Measurements from ENCODE around the gene RNU6-8. TPM values are rescaled to one million over a fixed set of nuclear protein-coding genes. Genes with fewer than 3 reads are reported as not detected.

The RNU6-8 gene
- total RNA-seq, 1 donor from 2014 or later: not detected

DNA sequence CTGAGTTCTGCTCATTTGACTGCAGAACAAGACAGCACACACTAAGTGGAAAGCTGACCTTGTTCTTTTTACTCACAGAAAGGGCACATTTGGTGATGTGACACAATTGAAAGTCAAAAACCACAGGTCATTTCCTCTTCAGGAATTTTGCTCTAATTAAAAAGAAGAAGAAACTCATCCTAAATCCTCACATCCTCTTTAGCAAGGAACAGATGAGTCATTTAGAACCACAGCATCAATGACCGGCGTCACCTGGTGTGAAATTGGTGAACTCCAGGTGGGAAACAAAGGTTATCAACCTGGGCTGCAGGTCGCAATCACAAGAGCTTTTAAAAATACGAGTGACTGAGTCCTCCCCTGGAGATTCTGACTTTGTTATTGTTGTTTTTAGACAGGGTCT, 2.9 kb upstream of the RNU6-8 start:
- FAIRE-seq: no peak
- no peak for DNase-seq (ENCODE audit: low spot score in 2 of 2)

DNA sequence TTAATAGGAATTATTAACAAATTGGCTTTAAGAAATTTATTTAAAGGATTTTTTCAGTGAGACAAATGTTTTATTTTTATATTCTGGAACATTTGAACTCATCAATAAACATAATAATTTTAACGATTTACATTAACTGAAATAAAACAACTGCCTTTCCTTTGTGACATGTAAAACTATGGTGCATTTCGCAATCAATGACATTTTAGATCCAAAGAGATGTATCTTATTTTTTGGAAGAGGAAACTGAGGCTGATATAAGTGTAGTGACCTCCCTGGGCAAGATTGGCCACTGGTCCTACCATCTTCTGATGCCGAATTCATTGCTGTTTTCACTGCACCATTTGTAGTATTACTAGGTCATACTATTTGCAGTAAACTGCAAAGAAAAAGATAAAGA, 2.5 kb upstream of the RNU6-8 start:
- no peak for FAIRE-seq

DNA sequence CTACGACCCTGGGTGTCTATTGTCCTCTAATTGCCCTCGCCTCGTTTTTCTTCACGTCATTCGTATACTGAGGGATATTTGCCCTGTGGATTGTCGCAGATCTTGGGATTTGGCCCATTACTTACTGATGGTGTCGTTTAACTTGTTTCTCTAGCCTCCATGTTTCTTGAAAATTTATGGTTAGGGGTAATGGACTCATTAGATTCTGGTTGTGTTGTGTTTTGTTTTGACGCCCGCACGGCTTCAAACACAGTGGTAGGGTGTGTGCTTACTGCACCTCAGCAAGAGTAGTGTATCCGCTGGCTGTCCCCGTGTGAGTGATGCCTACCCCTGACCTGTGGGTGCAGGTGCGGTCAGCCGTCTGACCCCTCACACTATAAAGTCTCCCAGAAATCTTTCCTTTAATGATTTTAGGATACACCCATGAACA, 874 bp upstream of the RNU6-8 start:
- FAIRE-seq: no peak
- no peak for DNase-seq (ENCODE audit: low spot score in 2 of 2)

More for the DNA sequence above, 2.5 kb upstream of the RNU6-8 start:
- DNase-seq (ENCODE audit: low spot score in 2 of 2): no peak

DNA sequence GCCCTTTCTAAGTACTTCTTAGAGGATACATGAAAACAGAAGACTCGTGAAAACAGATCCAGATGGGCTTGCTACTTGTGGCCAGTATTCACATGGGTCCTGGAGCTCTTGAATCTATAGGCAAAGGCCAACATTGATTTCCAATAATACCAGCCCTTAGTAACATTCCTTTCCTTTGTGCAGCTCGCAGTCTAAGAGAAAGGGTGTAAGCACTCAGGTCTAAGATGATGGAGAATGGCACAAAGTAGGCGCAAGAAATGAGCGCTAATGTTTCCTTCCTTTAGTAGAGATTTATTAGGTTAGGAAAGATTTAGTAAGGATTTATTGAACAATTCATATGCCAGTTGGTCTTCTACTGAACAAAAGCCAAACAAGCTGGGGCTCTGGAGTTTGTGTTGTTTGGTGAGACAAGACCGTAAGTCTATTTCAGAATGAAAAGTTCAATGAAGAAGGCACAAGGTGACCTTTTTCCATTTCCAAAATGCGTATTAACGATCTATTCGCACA, 525 bp downstream of the RNU6-8 start:
- DNase-seq (ENCODE audit: low spot score in 2 of 2) (no peak), FAIRE-seq (no peak)

DNA sequence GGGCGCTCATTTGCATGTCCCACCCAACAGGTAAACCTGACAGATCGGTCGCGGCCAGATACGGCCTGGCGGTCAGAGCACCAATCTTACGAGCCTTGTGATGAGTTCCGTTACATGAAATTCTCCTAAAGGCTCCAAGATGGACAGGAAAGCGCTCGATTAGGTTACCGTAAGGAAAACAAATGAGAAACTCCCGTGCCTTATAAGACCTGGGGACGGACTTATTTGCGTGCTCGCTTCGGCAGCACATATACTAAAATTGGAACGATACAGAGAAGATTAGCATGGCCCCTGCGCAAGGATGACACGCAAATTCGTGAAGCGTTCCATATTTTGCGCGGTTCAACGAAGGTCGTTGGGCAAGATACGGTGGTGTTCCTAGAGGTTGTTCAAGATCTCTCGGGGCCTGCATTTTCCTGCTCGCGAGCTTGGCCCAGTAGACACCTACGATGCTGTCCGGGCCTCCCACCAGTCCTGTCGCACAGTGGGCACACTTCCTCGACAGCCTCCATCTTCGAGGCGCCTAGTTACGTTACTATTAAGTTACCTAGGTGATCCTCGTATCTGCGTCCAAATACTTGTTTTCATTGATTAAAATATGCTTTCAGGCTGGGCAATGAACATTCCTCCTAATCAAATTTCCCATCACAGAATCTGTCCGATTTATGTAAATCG, 1.1 kb downstream of the RNU6-8 start, which contains the start of gene RNU6-7:
TSS of gene RNU6-7 (plus strand) at position 230 of the 675 bp plus-strand sequence.
- DNase-seq (ENCODE audit: low spot score in 2 of 2): no peak
- no peak for FAIRE-seq

DNA sequence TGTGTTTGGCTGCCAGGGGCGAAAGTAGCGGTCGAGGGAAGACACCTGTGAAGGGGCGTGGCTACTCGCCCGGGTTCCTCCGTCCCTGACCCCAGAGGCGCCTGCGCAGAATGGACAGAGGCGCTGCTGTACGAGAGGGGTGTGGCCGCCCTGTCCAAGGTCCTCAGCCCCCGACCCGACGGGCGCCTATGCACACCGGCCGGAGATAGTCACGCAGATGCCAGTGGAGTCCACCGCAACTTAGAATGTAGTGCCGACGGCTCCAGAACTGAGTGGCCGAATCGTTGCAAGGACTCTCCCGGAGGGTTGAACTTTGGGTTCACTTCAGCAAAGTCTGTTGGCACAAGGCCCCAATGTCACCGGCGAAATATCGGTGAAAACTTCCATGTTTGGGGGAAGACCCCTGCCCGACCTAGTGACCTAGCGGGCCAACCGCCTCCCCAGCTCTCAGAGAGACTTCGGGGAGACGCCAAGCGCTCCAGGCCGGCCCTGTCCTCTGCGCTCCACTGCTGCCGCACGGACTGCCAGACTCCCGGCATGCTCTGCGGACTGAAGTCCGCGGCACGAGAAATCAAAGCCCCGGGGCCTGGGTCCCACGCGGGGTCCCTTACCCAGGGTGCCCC, 1.8 kb downstream of the RNU6-8 start:
- FAIRE-seq: no peak
- no peak for DNase-seq (ENCODE audit: low spot score in 2 of 2)

DNA sequence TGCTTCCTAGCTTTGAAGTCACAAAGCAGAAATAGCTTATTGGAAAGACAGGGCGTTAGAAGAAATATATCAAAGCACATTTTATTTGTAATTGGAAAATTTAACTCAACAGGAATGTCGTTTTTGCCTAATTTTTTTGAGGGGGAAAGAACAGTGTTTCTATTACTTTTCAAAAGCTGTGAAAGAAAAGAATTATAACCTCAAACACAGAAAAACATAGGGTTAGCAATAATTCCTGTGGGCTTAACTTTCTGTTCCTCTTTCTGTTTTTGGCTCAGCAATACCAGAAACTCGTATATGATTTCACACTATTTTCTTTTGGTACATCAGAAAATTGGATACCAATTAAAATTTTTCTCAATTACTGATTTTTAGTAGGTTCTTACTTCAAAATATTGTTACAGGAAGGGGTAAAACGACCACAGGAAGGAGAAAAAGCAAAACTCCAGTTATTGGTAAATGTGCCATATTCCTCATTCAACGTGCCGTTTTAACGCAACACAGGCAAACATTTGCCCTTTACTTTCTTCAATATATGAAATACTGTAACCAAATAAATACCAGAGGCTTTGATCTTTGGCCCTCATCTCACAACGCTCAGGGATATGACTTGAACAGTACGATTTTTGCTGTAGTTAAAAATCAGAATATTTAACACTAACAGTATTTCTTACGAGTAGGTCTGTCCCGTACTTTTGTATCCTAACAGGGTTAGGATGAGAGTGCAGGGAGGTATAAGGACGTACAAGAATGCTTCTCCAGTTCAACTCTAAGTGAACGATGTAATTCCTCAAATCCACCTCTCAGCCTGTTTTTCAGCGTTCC, 2.5 kb downstream of the RNU6-8 start:
- DNase-seq (ENCODE audit: low spot score in 2 of 2): no peak
- no peak for FAIRE-seq

DNA sequence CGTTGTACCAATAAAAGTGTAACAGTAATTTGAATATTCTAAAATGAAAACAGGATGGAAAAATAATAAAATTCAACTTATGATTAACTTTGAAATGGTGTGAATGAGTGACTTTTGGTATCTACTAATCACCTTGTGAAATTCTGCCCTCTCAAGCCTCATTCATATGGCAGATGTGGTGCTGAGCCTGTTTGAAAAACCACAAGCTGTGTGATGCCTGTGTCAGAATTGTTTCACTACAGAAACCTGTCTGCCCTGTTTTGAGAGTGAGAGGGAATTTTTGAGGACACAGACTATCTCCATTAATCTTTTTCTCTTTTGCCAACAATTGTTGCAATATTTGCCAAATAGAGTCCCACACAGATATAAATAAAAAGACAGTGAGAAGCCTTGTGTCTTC, 5.2 kb downstream of the RNU6-8 start:
- DNase-seq (ENCODE audit: low spot score in 2 of 2): no peak
- no peak for FAIRE-seq

DNA sequence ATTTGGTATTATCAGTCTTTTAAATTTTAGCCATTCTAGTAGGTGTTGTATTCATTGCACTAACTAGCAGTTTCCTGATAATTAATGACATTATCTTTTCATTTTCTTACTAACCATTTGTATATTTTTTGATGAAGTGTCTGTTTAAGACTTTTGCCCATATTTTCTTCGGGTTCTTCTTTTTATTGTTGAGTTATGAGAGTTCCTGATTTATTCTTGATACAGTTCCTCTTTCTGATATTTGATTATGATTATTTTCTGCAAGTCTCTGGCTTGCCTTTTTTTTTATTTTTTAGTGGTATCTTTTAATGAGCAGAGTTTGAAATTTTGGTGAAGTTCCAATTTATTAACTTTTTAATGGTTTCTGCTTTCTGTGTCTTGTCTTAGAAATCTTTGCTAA, 7.4 kb downstream of the RNU6-8 start:
- FAIRE-seq (no peak), DNase-seq (ENCODE audit: low spot score in 2 of 2) (no peak)

DNA sequence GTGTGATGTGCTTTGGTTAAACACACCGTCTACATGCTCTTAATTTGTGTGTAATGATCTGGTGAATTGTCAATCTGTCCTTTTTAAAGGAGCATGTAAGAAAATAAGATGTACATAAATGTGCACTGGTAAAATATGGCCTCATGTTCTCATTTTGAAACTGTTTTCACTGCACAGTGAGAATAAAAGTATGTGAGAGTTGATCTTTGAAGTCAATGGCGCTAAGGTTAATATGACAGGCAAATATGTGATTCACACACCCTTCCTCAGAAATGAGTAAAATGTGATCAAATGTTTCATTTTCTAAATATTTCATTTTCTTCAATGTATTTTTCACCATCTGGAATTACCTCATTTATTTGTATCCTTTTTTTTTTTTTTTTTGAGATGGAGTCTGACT, 9.5 kb downstream of the RNU6-8 start:
- DNase-seq (ENCODE audit: low spot score in 2 of 2) (no peak), FAIRE-seq (no peak)

DNA sequence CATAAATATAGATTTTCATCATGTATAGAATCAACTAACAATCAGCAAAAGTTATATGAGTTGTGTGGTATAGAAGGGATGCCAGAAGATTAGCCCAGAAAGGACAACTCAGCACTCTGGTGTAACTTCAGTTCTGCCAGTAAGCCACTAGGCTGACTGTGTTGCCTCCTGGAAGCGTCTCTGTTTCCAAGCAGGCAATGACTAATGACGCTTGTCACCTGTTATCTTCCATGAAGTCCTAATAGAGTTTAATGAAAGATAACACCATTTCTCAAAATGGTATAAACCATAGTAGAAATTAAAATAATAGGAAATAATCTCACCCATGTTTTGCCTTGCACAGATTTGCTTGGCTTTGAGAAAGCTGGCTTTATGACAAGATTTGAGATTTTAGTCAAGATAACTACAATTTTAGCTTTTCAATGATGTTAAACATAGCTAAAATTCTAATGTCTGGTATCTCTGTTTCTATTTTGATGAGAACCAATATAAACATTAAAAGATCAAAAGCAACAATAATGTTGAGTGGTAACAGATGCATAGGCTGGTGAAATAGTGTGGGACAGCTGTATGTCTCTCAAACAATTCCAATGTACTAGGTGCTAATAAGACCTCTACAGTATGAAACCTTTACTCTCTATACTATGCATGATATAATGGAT, 10.2 kb downstream of the RNU6-8 start:
- DNase-seq (ENCODE audit: low spot score in 2 of 2) (no peak), FAIRE-seq (no peak)

DNA sequence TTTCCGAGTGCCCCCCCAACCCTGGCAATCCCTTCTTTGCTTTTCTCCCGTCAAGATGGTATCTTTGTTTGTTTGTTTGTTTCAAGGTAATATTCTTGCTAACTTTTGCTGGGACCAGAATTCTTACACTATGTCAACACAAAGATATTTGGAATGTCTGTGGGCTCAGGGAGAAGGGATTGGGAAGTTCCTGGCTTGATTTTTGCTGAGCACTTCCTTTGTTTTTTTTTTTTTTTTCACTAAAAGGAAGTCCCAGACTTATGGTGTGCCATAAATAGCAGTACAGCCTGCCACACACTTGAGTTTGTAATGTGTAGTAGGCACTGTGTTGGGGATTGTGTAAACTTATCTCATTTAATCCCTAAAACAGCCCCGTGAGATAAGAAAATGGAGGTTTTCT, 12.4 kb downstream of the RNU6-8 start:
- DNase-seq (ENCODE audit: low spot score in 2 of 2): no peak
- no peak for FAIRE-seq

DNA sequence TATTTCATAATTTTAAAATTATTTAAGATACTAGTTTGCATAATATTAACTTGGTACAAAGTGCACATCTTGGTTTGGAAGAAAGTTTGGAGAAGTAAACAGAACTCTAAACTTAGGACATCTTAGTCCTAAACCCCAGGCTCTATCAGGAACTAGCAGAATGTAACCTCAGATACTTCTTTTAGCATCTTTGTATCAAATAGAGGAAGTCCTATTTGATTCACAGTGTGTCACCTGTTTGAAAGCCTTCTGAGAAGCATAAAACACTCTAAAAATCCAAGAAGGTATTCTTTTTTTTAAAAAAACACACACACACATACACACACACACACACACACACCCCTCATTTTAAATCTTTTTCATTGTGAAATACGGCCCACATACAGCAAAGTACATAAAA, 13.3 kb downstream of the RNU6-8 start:
- FAIRE-seq (no peak), DNase-seq (ENCODE audit: low spot score in 2 of 2) (no peak)

DNA sequence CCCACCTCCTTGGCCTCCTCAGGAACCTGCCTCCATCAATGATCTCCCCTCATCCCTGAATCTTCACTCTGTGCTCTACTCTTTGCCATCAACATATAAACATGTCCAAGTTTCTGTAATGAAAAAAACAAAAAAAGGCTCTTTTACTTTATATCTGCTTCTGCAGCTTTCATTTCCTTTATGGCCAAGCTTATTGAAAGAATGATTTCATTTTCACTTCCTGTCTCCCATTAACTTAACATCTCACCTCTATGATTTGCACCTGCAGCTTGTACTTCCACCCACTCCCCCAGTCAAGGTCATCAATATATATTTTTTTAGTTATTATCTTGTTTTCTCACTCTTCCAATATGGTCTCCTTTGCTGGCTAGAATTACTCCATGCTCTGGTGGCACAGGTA, 16.8 kb downstream of the RNU6-8 start:
- no peak for FAIRE-seq
- DNase-seq (ENCODE audit: low spot score in 2 of 2): no peak

DNA sequence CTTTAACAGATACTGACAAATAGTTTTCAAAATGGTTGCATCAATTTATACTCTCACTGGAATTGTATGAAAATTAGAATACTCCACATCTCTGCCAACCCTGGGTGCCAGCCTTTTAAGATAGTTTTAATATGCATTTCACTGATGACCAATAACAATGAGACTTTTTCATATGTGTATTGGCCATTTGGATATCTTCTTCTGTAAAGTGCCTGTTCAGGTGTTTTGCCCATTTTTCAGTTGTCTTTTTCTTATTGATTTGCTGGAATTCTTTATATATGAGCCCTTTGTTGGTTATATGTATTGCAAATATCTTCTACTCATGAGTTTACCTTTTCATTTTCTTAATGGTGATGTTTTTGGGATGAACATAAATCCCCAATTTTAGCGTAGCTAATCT, 18.0 kb downstream of the RNU6-8 start:
- no peak for FAIRE-seq
- DNase-seq (ENCODE audit: low spot score in 2 of 2): no peak

DNA sequence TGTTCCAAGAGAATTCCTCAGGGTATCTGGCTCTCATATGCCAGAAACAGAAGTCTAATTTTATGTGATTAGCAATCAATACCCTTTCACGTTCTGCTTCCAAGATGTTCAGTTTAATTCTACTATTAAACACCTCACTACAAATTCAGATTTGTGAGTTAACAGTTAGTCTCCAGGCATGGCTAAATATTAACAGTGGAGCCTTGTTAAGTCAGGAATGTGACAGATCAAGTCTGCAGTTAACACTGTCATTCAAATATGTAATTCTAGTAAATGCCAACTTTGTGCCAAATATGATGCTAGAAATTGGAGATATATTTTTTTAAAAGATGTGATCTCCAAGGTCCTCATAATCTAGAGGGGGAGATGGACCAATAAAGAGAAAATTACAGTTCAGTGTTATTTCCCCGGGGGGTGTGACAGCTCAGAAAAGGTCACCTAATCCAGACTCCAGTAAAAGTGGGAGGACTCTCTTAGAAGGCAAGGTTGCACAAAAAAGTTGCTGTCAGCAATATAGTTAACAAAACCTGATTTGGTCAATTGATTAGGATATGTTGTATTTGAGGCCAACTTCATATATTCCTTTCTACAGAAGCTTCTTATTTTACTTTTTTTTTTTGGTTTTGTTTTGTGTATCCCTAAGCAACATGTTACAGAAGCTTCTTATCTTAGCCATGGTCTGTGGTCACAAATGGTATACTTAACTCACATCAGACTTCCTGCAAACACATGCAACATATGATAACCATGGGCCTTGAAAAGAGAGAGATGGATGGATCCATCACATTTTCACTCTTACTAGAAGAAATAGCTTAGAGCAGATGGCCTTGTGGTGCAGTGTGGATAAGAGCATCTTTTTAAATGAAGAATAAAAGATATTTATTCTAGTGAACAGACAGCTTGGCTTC, 19.7 kb downstream of the RNU6-8 start:
- DNase-seq (ENCODE audit: low spot score in 2 of 2) (no peak), FAIRE-seq (no peak)

DNA sequence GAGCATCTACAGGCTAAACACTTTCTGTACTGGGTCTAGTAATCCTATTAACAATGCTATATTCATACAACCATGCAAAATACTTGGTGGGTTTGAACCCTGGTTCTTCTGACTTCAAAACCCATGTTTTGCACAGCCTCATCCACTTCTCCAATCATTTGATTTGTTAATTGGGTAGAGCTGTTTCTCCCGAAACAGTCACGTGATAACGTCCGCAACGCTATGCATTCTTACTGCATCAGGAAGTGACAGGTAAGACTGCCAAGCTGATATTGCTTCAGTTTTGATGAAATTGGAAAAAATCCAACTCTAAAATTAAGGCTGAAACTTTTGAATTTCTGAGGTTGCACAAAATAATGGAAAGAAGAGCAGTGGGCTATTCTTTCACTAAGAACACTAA, 31.6 kb downstream of the RNU6-8 start:
- DNase-seq (ENCODE audit: low spot score in 2 of 2): no peak
- no peak for FAIRE-seq

DNA sequence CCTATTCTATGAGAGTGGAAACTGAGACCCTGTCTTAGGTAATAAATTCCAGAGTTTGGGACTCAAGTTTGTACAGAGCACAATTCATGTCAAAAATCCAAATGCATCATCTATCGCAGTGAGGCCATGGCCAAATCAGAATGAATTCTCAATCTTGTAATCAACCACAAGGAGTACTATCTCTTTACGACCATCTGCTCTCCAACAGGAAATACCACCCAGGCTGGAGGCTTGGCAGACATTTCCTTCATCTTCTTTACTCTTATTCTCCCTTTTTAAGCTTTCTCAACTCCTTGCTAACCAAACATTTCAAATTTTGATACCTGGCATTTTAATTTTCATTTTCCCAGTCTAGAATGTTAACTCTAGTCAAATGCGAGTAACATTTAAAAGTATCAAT, 33.9 kb downstream of the RNU6-8 start:
- DNase-seq (ENCODE audit: low spot score in 2 of 2) (no peak), FAIRE-seq (no peak)

DNA sequence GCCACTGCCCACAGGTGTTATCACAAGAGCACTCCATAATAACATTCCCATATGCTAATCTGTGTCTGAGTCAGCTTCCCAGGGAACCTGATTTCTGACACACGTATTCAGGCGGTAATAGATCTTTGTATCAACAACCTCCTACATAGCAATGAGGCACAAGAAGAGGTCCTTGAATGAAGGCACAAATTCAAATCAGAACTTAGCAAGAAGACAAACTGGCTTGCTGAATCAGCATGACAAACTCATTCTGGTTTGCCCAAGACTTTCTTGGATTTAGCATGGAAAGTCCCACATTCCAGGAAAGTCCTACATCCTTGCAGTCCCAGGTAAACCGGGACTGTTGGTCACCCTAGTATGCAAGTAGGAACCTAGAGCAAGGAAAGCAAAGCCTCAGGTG, 35.2 kb downstream of the RNU6-8 start:
- FAIRE-seq (no peak), DNase-seq (ENCODE audit: low spot score in 2 of 2) (no peak)

DNA sequence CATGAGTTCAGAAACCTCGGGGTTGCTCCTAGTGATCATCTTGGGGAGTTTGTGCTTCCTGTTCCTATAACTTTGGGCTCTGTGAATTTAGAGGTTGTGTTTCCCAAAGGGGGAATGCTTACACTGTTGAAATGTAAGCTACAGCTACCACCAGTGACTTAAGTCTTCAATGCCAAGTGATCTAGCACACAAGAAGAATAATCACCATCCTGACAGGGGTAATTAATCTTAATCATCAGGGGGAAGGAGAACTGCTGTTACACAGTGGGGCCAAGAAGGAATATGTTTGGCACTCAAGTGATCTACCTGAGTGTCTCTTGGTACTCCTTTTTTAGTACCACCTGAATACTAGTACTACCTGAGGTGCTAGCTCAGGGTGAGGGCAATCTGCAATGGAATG, 36.1 kb downstream of the RNU6-8 start:
- DNase-seq (ENCODE audit: low spot score in 2 of 2): no peak
- FAIRE-seq: no peak

Measured in frontal cortex (tissue), 4 donors.